Measurements from ENCODE around the gene ESPN.
A peak's percentile ranks its signal among the peaks of the same experiment; 100 is the strongest.
"Not testable (repeated sequence)": the region's sequence is repeated elsewhere in the genome, so short reads cannot be mapped to it uniquely, and the experiment has no call there.

Gene ESPN

DNA sequence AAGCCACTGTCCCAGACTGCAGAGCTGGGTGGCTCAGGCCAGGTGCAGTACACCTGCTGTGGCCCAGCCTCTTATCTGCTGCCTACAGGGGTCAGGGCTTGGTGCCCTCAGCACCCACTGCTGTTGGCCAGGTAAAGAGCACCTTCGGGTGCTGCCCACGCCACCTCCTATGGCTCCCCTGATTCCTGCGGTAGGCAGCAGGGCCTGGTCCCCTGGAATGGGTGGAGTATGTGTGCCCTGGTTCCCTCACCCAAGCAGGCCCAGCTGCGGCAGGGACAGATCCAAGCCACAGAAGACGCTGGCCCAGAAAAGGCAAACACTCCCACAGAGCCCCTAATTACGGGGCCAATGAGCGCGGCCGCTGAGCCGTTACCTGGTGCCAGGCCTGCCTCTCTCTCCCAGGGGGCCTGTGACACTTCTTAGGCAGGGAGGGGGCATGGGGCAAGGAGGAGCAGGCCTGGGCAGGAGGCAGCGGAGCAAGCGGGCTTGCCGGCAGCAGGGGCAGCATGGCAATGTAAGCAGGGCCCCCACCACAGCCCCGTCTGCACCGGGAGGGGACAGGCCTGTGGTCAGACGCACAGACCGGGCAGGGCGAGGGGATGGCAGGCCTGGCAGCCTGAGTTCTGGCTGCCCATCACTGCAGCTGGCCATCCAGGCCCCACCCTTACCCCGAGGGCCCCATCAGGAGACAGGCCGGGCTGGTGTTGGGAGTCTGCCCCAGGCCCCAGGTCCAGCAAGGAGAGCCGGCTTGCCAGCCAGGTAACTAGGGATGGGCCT, 19.0 kb downstream of the ESPN start:
- no peak overlapping the region for H3K27ac ChIP-seq
- H3K27me3 ChIP-seq (ENCODE audit: insufficient read depth, low read depth, severe bottlenecking) = no peaks in the 10 kb centered on the region
- H3K36me3 ChIP-seq = no peaks in the 10 kb centered on the region
- no peaks in the 10 kb centered on the region for H3K9me3 ChIP-seq (ENCODE audit: severe bottlenecking)
- no peak for DNase-seq
- TF ChIP-seq, protein P1, sequence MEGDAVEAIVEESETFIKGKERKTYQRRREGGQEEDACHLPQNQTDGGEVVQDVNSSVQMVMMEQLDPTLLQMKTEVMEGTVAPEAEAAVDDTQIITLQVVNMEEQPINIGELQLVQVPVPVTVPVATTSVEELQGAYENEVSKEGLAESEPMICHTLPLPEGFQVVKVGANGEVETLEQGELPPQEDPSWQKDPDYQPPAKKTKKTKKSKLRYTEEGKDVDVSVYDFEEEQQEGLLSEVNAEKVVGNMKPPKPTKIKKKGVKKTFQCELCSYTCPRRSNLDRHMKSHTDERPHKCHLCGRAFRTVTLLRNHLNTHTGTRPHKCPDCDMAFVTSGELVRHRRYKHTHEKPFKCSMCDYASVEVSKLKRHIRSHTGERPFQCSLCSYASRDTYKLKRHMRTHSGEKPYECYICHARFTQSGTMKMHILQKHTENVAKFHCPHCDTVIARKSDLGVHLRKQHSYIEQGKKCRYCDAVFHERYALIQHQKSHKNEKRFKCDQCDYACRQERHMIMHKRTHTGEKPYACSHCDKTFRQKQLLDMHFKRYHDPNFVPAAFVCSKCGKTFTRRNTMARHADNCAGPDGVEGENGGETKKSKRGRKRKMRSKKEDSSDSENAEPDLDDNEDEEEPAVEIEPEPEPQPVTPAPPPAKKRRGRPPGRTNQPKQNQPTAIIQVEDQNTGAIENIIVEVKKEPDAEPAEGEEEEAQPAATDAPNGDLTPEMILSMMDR (IDR thresholded peaks at IDR 0.05; ENCODE audit: low read depth, low read length) = no peak
- no peak overlapping the region for H3K4me3 ChIP-seq (ENCODE audit: low read depth, low read length)

DNA sequence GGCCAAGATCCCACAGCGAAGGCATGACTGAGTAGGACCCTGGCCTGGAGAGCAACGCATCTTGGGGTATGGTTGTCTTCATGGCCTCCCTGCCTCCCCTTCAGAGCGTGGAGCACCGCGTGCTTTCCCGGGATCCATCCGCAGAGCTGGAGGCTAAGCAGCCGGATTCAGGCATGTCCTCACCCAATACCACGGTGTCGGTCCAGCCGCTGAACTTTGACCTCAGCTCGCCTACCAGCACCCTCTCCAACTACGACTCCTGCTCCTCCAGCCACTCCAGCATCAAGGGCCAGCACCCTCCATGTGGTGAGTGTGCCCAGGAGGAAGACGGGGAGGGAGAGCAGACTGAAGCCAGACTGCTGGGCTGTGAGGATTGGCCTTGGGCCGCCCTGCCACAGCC, 19.8 kb downstream of the ESPN start:
- no peak for DNase-seq
- Histone ChIP-seq H3K36me3 (no peaks in the 10 kb centered on the region), H3K4me3 (ENCODE audit: low read depth, low read length) (no peak overlapping the region), H3K27ac (no peak overlapping the region), H3K9me3 (ENCODE audit: severe bottlenecking) (no peaks in the 10 kb centered on the region), H3K27me3 (ENCODE audit: insufficient read depth, low read depth, severe bottlenecking) (no peaks in the 10 kb centered on the region)
- TF ChIP-seq, protein P1 (IDR thresholded peaks at IDR 0.05; ENCODE audit: low read depth, low read length) = no peak

DNA sequence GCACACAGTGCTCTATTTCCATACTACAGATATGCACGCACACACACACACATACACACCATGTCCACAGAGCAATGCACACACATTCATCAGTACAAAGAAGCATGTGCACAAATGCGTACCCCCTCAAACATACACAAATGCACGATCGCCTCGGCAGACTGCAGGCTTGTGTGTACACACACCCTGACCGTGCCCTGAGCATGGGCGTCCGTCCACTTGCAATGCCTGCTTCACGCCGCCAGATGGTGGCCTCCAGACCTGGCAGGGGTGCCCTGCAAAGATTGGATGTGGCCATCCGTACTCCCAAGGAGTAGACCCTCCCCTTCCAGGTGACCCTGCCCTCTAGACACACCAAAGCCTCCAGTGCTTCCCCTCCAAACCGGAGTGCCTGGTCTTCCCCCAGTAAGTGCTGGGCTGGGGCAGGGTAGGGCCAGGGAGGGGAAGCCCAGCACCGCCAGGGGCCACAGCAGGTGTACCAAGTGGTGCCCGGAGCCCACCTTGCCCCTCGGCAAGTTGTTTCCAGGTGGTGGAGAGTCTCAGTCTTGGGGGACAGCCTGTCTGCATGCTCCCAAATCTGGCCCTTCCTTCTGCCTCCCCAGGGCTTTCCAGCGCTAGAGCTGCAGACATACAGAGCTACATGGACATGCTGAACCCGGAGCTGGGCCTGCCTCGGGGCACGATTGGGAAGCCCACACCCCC, 20.6 kb downstream of the ESPN start:
- DNase-seq = peak; percentile 48
- no peaks in the 10 kb centered on the region for H3K27me3 ChIP-seq (ENCODE audit: insufficient read depth, low read depth, severe bottlenecking)
- no peak overlapping the region for H3K27ac ChIP-seq
- H3K4me3 ChIP-seq (ENCODE audit: low read depth, low read length) = no peak overlapping the region
- H3K36me3 ChIP-seq = no peaks in the 10 kb centered on the region
- TF ChIP-seq, protein P1 (IDR thresholded peaks at IDR 0.05; ENCODE audit: low read depth, low read length) = peak; percentile 52
- no peaks in the 10 kb centered on the region for H3K9me3 ChIP-seq (ENCODE audit: severe bottlenecking)

DNA sequence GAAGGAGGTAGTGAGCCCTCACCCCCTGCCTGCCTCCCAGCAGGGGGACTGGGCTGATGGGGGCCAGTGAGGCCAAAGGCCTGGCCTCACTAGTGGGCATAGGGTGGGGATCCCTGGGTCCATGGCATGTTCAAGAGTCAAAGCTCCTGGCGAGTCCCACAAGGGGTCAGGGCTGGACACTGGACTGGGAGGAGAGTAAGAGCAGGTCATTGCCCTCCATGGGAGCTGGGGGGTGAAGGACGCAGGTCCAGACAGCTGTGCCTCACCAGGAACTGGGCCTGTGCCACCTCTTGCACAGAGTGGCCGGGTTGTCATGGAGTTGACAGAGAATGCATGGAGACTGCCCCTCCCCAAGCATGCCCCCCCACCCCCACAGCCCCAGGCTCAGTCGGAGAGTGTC, 21.4 kb downstream of the ESPN start:
- not testable (repeated sequence) for DNase-seq; H3K36me3 ChIP-seq; H3K27ac ChIP-seq; H3K9me3 ChIP-seq (ENCODE audit: severe bottlenecking); H3K4me3 ChIP-seq (ENCODE audit: low read depth, low read length); H3K27me3 ChIP-seq (ENCODE audit: insufficient read depth, low read depth, severe bottlenecking)

DNA sequence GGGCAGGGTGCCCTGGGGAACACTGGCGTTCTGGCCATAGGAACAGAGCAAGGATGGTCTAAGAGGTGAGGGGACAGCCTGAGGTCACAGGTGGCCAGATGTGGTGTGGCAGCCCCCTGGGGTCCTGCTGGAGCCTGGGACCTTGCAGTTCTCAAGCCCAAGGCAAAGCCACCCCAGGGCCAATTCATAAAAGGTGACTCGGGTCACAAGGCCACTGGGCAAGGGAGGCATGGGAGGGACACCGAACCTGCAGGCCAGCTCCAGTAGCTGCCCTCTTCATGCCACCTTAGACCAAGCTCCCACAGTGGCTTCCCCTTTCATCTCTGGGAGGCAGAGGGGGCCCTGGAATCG, 22.1 kb downstream of the ESPN start:
- Histone ChIP-seq H3K4me3 (ENCODE audit: low read depth, low read length) (no peak overlapping the region), H3K9me3 (ENCODE audit: severe bottlenecking) (no peaks in the 10 kb centered on the region), H3K36me3 (no peaks in the 10 kb centered on the region), H3K27me3 (ENCODE audit: insufficient read depth, low read depth, severe bottlenecking) (no peaks in the 10 kb centered on the region), H3K27ac (no peak overlapping the region)
- DNase-seq = no peak
- TF ChIP-seq, protein P1 (IDR thresholded peaks at IDR 0.05; ENCODE audit: low read depth, low read length) = no peak

DNA sequence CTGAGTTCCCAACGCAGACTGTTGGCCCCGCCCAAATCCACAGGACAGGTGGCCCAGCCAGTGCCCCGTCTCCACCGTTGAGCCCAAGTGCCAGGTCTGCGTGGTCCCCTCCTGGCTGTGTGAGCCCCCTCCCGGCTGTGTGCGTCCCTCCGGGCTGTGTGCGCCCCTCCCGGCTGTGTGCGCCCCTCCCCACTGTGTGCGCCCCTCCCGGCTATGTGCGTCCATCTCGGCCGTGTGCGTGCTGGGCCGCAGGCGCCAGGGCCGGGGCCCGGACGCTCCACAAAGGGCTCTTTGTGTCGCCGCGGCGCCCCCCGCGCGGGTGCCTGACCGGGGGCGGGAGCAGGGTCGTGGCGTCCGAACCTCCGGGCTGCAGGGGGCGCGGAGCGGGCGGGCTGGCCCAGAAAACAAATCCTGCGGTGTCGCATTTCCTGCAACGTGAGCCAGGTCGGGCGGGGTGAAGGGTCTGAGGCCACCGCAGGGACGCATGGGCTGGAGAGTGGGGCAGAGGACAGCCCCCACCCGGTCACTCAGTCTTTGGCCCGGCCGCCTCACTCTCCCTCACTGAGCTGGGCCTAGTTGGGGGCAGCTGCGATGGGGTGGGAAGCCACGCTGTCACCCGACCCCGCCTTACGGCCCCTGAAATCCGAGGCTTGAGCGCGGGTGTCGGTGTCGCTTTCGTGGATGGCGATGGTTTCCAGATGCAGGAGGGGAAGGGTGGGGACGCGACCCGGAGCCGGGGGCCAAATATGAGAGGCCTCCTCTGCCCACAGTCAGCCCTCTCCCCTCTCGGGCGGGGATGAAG, 22.6 kb downstream of the ESPN start:
- no peak overlapping the region for H3K27ac ChIP-seq
- TF ChIP-seq, protein P1 (IDR thresholded peaks at IDR 0.05; ENCODE audit: low read depth, low read length) = no peak
- no peaks in the 10 kb centered on the region for H3K27me3 ChIP-seq (ENCODE audit: insufficient read depth, low read depth, severe bottlenecking)
- no peak overlapping the region for H3K4me3 ChIP-seq (ENCODE audit: low read depth, low read length)
- H3K9me3 ChIP-seq (ENCODE audit: severe bottlenecking) = no peaks in the 10 kb centered on the region
- no peak for DNase-seq
- H3K36me3 ChIP-seq = no peaks in the 10 kb centered on the region
